DOHH2 (cell line): ENCODE measurements around the gene MYPN.

ENCODE experiments used
- EZH2phosphoT487 ChIP-seq: fragments of 200-600 bp; sonication (generic); IDR thresholded peaks from 2 replicates; pipeline ENCODE4 v1.6.1; 2017; ENCODE audit warnings: borderline replicate concordance, mild to moderate bottlenecking, antibody characterized with exemption, low read length, moderate library complexity, mixed read lengths
- TF ChIP-seq, protein P1 (sequence below): fragments of 200-600 bp; sonication (generic); IDR thresholded peaks from one replicate; pipeline ENCODE4 v1.5.1; 2014; ENCODE audit warnings: antibody characterized with exemption, mild to moderate bottlenecking, low read depth, low read length; ENCODE audit not compliant: poor library complexity, severe bottlenecking

- TF ChIP-seq, protein P1, sequence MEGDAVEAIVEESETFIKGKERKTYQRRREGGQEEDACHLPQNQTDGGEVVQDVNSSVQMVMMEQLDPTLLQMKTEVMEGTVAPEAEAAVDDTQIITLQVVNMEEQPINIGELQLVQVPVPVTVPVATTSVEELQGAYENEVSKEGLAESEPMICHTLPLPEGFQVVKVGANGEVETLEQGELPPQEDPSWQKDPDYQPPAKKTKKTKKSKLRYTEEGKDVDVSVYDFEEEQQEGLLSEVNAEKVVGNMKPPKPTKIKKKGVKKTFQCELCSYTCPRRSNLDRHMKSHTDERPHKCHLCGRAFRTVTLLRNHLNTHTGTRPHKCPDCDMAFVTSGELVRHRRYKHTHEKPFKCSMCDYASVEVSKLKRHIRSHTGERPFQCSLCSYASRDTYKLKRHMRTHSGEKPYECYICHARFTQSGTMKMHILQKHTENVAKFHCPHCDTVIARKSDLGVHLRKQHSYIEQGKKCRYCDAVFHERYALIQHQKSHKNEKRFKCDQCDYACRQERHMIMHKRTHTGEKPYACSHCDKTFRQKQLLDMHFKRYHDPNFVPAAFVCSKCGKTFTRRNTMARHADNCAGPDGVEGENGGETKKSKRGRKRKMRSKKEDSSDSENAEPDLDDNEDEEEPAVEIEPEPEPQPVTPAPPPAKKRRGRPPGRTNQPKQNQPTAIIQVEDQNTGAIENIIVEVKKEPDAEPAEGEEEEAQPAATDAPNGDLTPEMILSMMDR: no peak
- no peak for TF ChIP-seq EZH2phosphoT487
Observed at GRCh38 chr10:68105820-68106219, 3.5 kb upstream of the MYPN start.
